NT2/D1 (cell line): Measurements from ENCODE around the gene CSAG1.
"Not testable (repeated sequence)": the region's sequence is repeated elsewhere in the genome, so short reads cannot be mapped to it uniquely, and the experiment has no call there.

ENCODE experiments used
- YY1 ChIP-seq: IDR thresholded peaks from 2 replicates; pipeline ENCODE4 v1.6.1; 2011; ENCODE audit not compliant: insufficient read length, insufficient read depth
- ZNF274 ChIP-seq: IDR thresholded peaks from 2 replicates; pipeline ENCODE4 v1.6.1; 2011; ENCODE audit warnings: mild to moderate bottlenecking, low read depth, low read length

DNA sequence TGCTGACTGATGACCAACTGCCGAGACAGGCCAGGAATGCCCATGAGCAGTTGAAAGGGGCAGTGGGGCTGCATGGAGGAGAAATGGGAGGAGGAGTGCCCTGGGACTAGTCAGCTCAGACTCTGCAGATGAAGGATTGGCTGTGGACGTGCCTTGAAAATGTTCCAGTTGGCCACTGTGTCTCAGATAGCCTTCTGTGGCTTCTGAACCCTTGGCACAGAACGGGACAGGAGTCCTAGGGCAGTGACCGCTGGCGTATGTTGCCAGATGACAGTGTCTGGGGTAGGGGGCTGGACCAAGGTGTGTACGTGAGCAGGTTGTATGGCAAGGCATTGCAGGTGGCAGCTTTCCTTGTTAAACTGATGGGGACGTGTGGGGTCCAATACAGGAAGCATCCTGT is 27.0 kb downstream of the CSAG1 start:
- TF ChIP-seq ZNF274, YY1: not testable (repeated sequence)
